ENCODE measurements around the gene AMOTL2. TPM values are rescaled to one million over a fixed set of nuclear protein-coding genes. Genes with fewer than 3 reads are reported as not detected.

AMOTL2 gene
- total and polyA plus RNA-seq, 2 donors (not counting 3 experiments of a cell fraction or from before 2014, with no cell fraction given) = 130 to 145 TPM

GRCh38 chr3:134325706-134326105, 48.5 kb downstream of the AMOTL2 start:
- peak overlapping the region; percentile 57 for H2AFZ ChIP-seq (ENCODE audit: low read depth, low read length)
- H3K4me3 ChIP-seq (replicated peaks in 1 of 3; ENCODE audit: insufficient read depth in 1 of 3, low read depth in 1 of 3, low read length in 3 of 3) = no peak overlapping the region
- H3K27me3 ChIP-seq (ENCODE audit: control insufficient read depth in 2 of 2, insufficient read depth in 2 of 2, low read length in 2 of 2) = no peaks in the 10 kb centered on the region
- H3K4me2 ChIP-seq (ENCODE audit: insufficient read depth, low read length) = no peak overlapping the region
- FAIRE-seq = no peak
- no peak overlapping the region for H3K9ac ChIP-seq (replicated peaks; ENCODE audit: extremely low read depth, insufficient read depth, low read length)
- no peaks in the 10 kb centered on the region for H3K79me2 ChIP-seq (ENCODE audit: control insufficient read depth, insufficient read depth, low read length)
- peaks cover 31% of the 10 kb centered on the region for H3K4me1 ChIP-seq (ENCODE audit: control insufficient read depth, extremely low read depth, insufficient read depth, low read length)
- no peaks in the 10 kb centered on the region for H3K9me3 ChIP-seq (replicated peaks; ENCODE audit: control insufficient read depth, insufficient read depth, low read length)
- no TSS peak for BruUV-seq (replicated peaks)
- H3K36me3 ChIP-seq (ENCODE audit: control insufficient read depth in 2 of 2, extremely low read depth in 1 of 2, insufficient read depth in 2 of 2, low read length in 2 of 2) = no peaks in the 10 kb centered on the region
- no peaks in the 10 kb centered on the region for H4K20me1 ChIP-seq (replicated peaks; ENCODE audit: control insufficient read depth, extremely low read depth, insufficient read depth, low read length)
- POLR2A ChIA-PET = no interaction called here
- DNase-seq (ENCODE audit: low read depth, low spot score) = no peak
- CTCF ChIA-PET = interaction anchor here (2.1 kb wide), 1 partner anchor 148 kb away, joined by 6 read pairs; no protein-coding TSS in a partner anchor
- dilution Hi-C loops (cut with MboI; ENCODE audit: extremely low pct_ligation_motif_present, low sequenced_read_pairs) (no loop called here), intact Hi-C loops (cut with micrococcal nuclease) (loop anchor here (2.0 kb wide), 1 partner anchor 39 kb away; no protein-coding TSS in a partner anchor)
- no peaks in the 10 kb centered on the region for H3K9me1 ChIP-seq (replicated peaks; ENCODE audit: control insufficient read depth, extremely low read depth, insufficient read depth, low read length)
- peak overlapping the region; percentile 67 for H3K27ac ChIP-seq (ENCODE audit: insufficient read depth, low read depth, low read length)
- TF ChIP-seq EZH2 (IDR thresholded peaks at IDR 0.05; ENCODE audit: borderline replicate concordance, low read depth, low read length, severe bottlenecking) (no peak), JUN (IDR thresholded peaks at IDR 0.05; ENCODE audit: borderline replicate concordance, insufficient read depth, insufficient read length, low read depth) (no peak), POLR2A (IDR thresholded peaks at IDR 0.05; ENCODE audit: low read depth, low read length) (no peak), MYC (IDR thresholded peaks at IDR 0.05; ENCODE audit: low read depth, low read length) (no peak), POLR2AphosphoS5 (IDR thresholded peaks at IDR 0.05; ENCODE audit: insufficient read depth, low read depth, low read length) (no peak), GATA2 (IDR thresholded peaks at IDR 0.05; ENCODE audit: insufficient read depth, insufficient read length, low read depth, low read length) (no peak), FOS (IDR thresholded peaks at IDR 0.05; ENCODE audit: borderline replicate concordance, insufficient read depth, low read length) (no peak)
- TF ChIP-seq, protein P1, sequence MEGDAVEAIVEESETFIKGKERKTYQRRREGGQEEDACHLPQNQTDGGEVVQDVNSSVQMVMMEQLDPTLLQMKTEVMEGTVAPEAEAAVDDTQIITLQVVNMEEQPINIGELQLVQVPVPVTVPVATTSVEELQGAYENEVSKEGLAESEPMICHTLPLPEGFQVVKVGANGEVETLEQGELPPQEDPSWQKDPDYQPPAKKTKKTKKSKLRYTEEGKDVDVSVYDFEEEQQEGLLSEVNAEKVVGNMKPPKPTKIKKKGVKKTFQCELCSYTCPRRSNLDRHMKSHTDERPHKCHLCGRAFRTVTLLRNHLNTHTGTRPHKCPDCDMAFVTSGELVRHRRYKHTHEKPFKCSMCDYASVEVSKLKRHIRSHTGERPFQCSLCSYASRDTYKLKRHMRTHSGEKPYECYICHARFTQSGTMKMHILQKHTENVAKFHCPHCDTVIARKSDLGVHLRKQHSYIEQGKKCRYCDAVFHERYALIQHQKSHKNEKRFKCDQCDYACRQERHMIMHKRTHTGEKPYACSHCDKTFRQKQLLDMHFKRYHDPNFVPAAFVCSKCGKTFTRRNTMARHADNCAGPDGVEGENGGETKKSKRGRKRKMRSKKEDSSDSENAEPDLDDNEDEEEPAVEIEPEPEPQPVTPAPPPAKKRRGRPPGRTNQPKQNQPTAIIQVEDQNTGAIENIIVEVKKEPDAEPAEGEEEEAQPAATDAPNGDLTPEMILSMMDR (IDR thresholded peaks at IDR 0.05; ENCODE audit: extremely low read depth in 1 of 2, insufficient read depth in 1 of 2, low read depth in 1 of 2, low read length in 2 of 2) = no peak
- TF ChIP-seq, protein P2, sequence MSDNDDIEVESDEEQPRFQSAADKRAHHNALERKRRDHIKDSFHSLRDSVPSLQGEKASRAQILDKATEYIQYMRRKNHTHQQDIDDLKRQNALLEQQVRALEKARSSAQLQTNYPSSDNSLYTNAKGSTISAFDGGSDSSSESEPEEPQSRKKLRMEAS (IDR thresholded peaks at IDR 0.05; ENCODE audit: insufficient read depth, insufficient read length) = no peak

All from endothelial cell of umbilical vein (primary cell).